ES-I3 (cell line): ENCODE measurements around the gene C19orf12.

ENCODE experiments used
- H3K36me3 ChIP-seq: 2 replicates; pipeline ENCODE4 v1.6.1; 2013; ENCODE audit warnings: mild to moderate bottlenecking, low read length, control low read depth, moderate library complexity; ENCODE audit not compliant: insufficient read depth
- H3K4me1 ChIP-seq: 2 replicates; pipeline ENCODE4 v1.6.1; 2013; ENCODE audit warnings: mild to moderate bottlenecking, control low read depth, low read length; ENCODE audit not compliant: insufficient read depth
- H3K9ac ChIP-seq: 2 replicates; pipeline ENCODE4 v1.6.1; 2013; ENCODE audit warnings: low read depth, mild to moderate bottlenecking, low read length, moderate library complexity
- H3K9me3 ChIP-seq: 2 replicates; pipeline ENCODE4 v1.6.1; 2013; ENCODE audit warnings: mild to moderate bottlenecking, low read length, moderate library complexity; ENCODE audit not compliant: control insufficient read depth, insufficient read depth

The C19orf12 gene

GRCh38 chr19:29748996-29749849 is 34.2 kb upstream of the C19orf12 start:
- Histone ChIP-seq H3K9me3 (no peaks in the 10 kb centered on the region), H3K9ac (no peak overlapping the region), H3K4me1 (no peaks in the 10 kb centered on the region), H3K36me3 (no peaks in the 10 kb centered on the region)

DNA sequence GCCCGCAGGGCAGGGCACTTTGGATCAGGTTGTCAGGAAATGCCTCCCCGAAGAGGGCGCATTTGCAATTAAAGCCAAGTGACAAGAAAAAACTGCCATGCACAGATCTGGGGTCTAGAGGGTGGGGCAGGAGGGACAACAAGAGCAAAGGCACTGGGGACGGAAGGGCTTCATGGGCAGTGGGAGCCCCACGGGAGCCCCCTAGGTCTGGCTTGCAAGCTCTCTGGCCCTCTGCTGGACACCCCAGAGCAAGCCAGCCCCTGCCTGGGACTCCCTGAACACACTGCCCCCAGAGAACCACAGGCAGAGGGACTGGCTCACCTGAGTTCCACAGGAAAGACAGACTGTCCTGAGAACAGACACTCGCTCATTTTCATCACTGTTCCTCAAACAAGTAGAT is 30.2 kb upstream of the C19orf12 start:
- H3K36me3 ChIP-seq: no peaks in the 10 kb centered on the region
- H3K9me3 ChIP-seq: no peaks in the 10 kb centered on the region
- no peak overlapping the region for H3K9ac ChIP-seq
- H3K4me1 ChIP-seq: no peaks in the 10 kb centered on the region

GRCh38 chr19:29743681-29744080 is 28.6 kb upstream of the C19orf12 start:
- Histone ChIP-seq H3K9me3 (no peaks in the 10 kb centered on the region), H3K9ac (no peak overlapping the region), H3K4me1 (no peaks in the 10 kb centered on the region), H3K36me3 (no peaks in the 10 kb centered on the region)

GRCh38 chr19:29741776-29742175 is 26.7 kb upstream of the C19orf12 start:
- Histone ChIP-seq H3K9ac (no peak overlapping the region), H3K9me3 (no peaks in the 10 kb centered on the region), H3K36me3 (no peaks in the 10 kb centered on the region), H3K4me1 (no peaks in the 10 kb centered on the region)

DNA sequence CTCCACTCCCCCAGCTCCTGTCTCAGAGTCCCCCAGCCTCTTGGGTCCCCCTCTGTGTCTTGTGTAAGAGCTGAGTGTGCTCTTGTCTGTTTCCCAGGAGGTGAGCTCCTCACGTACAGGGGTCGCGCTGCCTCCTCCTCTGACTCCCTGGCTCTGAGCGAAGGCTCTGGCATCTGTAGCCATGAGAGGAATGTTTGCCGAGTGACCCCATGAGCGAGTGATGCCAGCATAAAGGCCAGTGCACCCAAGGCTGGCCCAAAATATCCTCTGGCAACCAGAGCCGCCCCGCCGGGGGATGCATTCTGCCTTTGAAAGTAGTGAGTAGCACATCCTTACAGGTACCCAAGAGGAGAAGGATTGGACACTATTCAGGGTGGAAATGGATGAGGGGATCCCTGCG is 26.2 kb upstream of the C19orf12 start:
- no peaks in the 10 kb centered on the region for H3K36me3 ChIP-seq
- H3K4me1 ChIP-seq: no peaks in the 10 kb centered on the region
- no peaks in the 10 kb centered on the region for H3K9me3 ChIP-seq
- no peak overlapping the region for H3K9ac ChIP-seq

DNA sequence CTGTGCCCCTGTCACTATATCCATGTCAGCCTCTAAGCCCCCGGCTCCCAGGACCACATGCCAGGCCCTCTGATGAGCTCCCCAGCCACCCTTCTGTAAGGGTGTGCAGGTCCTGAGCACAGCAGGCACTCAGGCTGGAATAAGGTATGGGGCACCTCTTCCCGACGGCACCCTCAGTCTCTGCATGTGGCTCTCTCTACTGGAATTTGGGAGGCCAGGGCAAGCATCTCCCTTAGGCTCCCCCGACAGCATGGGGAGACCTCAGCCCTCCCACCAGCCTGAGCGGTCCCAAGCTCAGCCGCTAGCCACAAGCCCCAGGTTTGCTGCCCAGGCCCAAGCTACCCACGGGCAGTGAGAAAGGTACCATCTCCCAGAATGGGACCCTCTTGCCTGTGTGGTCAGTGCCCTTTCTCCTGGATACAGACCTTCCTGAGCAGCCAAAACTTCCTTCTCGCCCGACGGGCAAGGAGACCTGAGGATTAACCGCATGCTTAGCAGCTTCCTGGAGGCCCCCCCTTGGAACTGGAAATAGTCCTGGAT is 22.5 kb upstream of the C19orf12 start:
- H3K9me3 ChIP-seq: no peaks in the 10 kb centered on the region
- H3K9ac ChIP-seq: no peak overlapping the region
- H3K4me1 ChIP-seq: no peaks in the 10 kb centered on the region
- no peaks in the 10 kb centered on the region for H3K36me3 ChIP-seq

GRCh38 chr19:29735829-29736228 is 20.8 kb upstream of the C19orf12 start:
- H3K4me1 ChIP-seq: no peaks in the 10 kb centered on the region
- H3K9me3 ChIP-seq: no peaks in the 10 kb centered on the region
- no peaks in the 10 kb centered on the region for H3K36me3 ChIP-seq
- H3K9ac ChIP-seq: no peak overlapping the region

GRCh38 chr19:29731331-29731850 is 16.3 kb upstream of the C19orf12 start:
- no peaks in the 10 kb centered on the region for H3K9me3 ChIP-seq
- no peak overlapping the region for H3K9ac ChIP-seq
- H3K36me3 ChIP-seq: no peaks in the 10 kb centered on the region
- no peaks in the 10 kb centered on the region for H3K4me1 ChIP-seq

GRCh38 chr19:29727906-29728305 is 12.8 kb upstream of the C19orf12 start:
- Histone ChIP-seq H3K9me3 (no peaks in the 10 kb centered on the region), H3K4me1 (no peaks in the 10 kb centered on the region), H3K36me3 (no peaks in the 10 kb centered on the region), H3K9ac (no peak overlapping the region)

GRCh38 chr19:29724746-29725145 is 9.7 kb upstream of the C19orf12 start:
- no peaks in the 10 kb centered on the region for H3K4me1 ChIP-seq
- no peaks in the 10 kb centered on the region for H3K9me3 ChIP-seq
- H3K9ac ChIP-seq: peak overlapping the region; percentile 48; the same call in 1 of the 2 replicates
- H3K36me3 ChIP-seq: no peaks in the 10 kb centered on the region

DNA sequence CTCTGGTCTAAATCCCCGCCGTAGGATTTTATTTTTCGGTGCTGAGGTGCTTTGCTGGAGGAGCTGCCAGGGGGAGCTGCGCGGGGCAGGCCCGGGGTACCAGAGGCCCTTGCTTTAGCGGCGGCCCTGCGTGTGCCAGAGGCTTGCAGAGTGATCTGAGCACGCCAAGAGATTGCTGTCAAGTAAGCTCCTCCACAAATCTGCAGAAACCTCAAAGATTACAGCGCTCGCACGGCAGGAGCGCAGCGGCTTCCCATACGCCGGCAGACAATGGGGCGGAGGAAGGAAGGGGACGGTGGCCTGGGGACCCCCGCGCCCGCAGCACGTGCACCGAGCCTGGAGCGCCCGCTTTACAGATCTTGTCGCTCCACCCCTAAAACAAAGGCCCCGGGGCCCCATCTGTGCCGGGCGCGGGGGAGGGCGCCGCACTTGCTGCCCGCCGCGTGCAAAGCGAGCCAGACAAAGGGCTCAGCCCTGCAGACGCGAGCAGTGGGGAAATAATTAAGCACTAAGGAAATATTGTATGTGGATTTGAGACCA is 9.1 kb upstream of the C19orf12 start:
- H3K9ac ChIP-seq: peak overlapping the region; percentile 48
- no peaks in the 10 kb centered on the region for H3K9me3 ChIP-seq
- H3K4me1 ChIP-seq: no peaks in the 10 kb centered on the region
- no peaks in the 10 kb centered on the region for H3K36me3 ChIP-seq

GRCh38 chr19:29717051-29717450 is 2.0 kb upstream of the C19orf12 start:
- peaks cover 8% of the 10 kb centered on the region; the same call in 1 of the 2 replicates for H3K4me1 ChIP-seq
- no peaks in the 10 kb centered on the region for H3K9me3 ChIP-seq
- H3K9ac ChIP-seq: no peak overlapping the region
- no peaks in the 10 kb centered on the region for H3K36me3 ChIP-seq

DNA sequence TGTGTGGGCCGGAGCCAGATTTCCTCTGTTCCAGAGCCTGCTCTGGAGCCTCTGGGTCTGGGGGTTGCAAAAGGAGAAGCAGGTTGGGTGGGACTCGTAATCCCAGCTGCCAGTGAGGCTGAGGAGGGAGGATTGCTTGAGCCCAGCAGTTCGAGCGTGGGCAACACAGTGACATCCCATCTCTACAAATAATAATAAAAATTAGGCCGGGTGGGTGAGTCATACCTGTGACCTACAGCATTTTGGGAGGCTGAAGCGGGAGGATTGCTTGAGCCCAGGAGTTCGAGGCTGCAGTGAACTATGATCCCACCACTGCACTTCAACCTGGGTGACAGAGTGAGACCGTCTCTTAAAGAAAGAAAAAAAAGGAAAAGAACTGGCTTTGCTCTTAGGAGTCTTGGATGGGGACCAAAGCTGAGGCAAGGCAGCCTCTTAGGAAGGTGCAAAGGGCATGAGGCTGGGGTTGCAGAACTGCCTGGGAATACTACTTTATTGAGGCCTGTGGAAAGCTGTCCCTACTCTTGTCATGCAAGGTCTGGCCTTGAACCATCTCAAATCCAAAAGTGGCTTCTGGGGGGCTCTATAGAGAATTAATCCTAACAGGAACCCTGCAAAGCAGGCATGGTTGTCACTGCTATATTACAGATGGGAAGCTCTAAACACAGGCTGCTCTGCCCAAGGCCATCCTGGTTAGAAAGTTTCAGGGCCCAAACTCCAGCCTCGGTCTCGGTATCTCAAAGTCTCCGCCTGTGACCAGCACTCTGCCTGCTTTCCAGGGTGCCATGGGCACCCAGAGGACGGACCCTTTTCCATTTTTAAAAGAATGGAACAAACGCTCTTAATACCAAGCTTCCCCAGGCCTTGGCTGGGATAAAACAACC is 880 bp upstream of the C19orf12 start:
- H3K9me3 ChIP-seq: no peaks in the 10 kb centered on the region
- no peaks in the 10 kb centered on the region for H3K36me3 ChIP-seq
- peak overlapping the region; percentile 94 for H3K9ac ChIP-seq
- H3K4me1 ChIP-seq: peaks cover 8% of the 10 kb centered on the region; the same call in 1 of the 2 replicates

GRCh38 chr19:29714371-29714952 is 599 bp downstream of the C19orf12 start:
- Histone ChIP-seq H3K36me3 (no peaks in the 10 kb centered on the region), H3K9ac (peak overlapping the region; percentile 94; the same call in 1 of the 2 replicates), H3K9me3 (no peaks in the 10 kb centered on the region), H3K4me1 (peaks cover 8% of the 10 kb centered on the region; the same call in 1 of the 2 replicates)
